ENCODE measurements around the gene CALR. TPM values are rescaled to one million over a fixed set of nuclear protein-coding genes. Genes with fewer than 3 reads are reported as not detected.

CALR gene
- polyA plus RNA-seq, 1 of the 3 experiments (the other 2 are of a cell fraction) = 1,334 TPM

DNA sequence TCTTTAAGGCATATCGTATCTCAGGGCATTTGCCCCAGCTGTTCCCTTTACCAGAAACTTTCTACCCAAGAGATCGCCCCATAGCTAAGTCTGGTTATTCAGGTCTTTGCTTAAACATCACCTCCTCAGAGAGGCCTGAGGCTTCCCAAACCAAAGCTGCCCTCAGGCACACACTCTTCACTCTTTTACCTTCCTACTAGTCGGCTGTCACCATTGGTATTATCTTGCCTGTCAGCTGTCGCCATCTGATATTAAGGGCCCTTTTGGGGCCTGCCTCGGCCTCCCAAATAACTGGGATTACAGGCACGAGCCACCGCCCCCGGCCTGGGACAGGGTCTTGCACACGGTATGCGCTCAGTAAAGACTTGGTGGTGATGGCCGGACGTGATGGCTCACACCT, 17.6 kb downstream of the CALR start:
- H3F3A ChIP-seq (replicated peaks; ENCODE audit: insufficient read depth) = peaks cover 60% of the 10 kb centered on the region
- peaks cover 0 to 23% of the 10 kb centered on the region in 2 experiments for H3K36me3 ChIP-seq (replicated peaks in 1 of 2; ENCODE audit: control insufficient read depth in 1 of 2, insufficient read depth in 2 of 2, low read length in 1 of 2)
- 68% methylated on average over 9 of the region's 12 CpGs for WGBS (ENCODE audit: low lambda C conversion rate)
- peaks cover 54% of the 10 kb centered on the region for H3K79me2 ChIP-seq (ENCODE audit: insufficient read depth)
- H3K4me3 ChIP-seq (ENCODE audit: low read depth in 2 of 2, low read length in 1 of 2) = peak overlapping the region; percentile 70 to 71
- TF ChIP-seq TEAD4 (IDR thresholded peaks at IDR 0.05; ENCODE audit: borderline replicate concordance, insufficient read depth) (no peak), RAD21 (IDR thresholded peaks at IDR 0.05; ENCODE audit: low read length) (no peak), JUND (IDR thresholded peaks at IDR 0.05) (no peak), RFX5 (IDR thresholded peaks at IDR 0.05; ENCODE audit: low read length) (no peak), EP300 (IDR thresholded peaks at IDR 0.05; ENCODE audit: borderline replicate concordance in 1 of 2, low read depth in 1 of 2, low read length in 1 of 2) (no peak), YY1 (IDR thresholded peaks at IDR 0.05; ENCODE audit: low read depth) (no peak), NFIC (IDR thresholded peaks at IDR 0.05; ENCODE audit: borderline replicate concordance) (no peak)
- CTCF ChIA-PET = interaction anchor here (1.0 to 5.6 kb wide), 6 partner anchors 9 to 209 kb away, joined by 3 to 55 read pairs (median 5); partner anchors contain the start of gene DAND5
- H3K9me2 ChIP-seq = no peaks in the 10 kb centered on the region
- H3K4me2 ChIP-seq = peak overlapping the region; percentile 96
- H2AFZ ChIP-seq (ENCODE audit: low read depth) = no peak overlapping the region
- no peaks in the 10 kb centered on the region for H3K27me3 ChIP-seq (ENCODE audit: insufficient read depth)
- peak overlapping the region; percentile 89 for H3K9ac ChIP-seq
- peak overlapping the region; percentile 2 to 97; a peak in 3 of 4 replicates for H3K27ac ChIP-seq (ENCODE audit: low read depth in 2 of 2, low read length in 1 of 2)
- peaks cover 32 to 39% of the 10 kb centered on the region in 2 experiments for H3K4me1 ChIP-seq (ENCODE audit: control insufficient read depth in 1 of 2, insufficient read depth in 2 of 2, low read depth in 1 of 2, low read length in 1 of 2)
- POLR2A ChIA-PET = interaction anchor here (1.6 kb wide), 1 partner anchor 9 kb away, joined by 5 read pairs; no protein-coding TSS in a partner anchor
- H4K20me1 ChIP-seq (ENCODE audit: insufficient read depth) = peaks cover 5% of the 10 kb centered on the region; the same call in 1 of the 2 replicates
- DNase-seq = no peak
- no peaks in the 10 kb centered on the region for H3K9me3 ChIP-seq

DNA sequence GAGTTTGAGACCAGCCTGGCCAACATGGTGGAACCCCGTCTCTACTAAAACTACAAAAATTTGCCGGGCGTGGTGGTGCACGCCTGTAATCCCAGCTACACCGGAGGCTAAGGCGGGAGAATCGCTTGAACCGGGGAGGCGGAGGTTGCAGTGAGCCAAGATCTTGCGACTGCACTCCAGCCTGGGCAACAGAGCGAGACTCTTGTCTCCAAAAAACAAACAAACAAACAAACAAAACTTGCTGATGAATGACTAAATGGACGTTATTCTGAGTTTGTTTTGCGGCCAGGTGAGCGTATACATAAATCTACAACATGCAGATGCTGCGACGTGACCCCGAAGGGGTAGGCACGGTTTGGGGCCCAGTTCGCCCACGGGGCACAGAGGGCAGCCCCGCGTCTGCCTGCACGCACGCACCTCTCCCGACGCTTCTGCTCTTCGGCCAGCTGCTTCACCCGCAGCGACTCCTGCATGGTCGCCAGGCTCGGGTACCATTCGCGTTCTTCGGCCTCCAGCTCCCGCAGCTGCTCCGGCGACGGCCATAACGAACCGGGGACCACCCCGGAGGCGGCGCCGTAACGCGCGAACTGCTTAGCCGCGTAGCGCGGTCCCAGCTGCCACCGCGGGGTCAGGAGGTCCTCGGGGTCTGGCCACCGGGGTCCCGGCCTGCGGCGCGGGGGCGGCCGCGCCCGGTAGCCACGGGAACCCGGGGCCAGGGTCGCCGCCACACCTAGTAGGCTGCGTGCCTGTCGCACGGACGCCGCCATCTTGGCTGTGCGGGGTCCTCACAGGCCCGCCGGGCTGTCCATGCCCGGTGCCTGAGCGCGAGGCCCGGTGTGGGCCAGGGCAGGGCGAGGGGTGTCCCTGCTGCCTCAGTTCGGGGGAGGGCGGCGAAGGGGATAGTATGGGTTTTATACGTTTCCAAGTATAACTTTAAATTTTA, 18.3 kb downstream of the CALR start, which contains the start of gene GADD45GIP1:
Gene GADD45GIP1, minus strand, starts transcription at position 778 of the 943 bp plus-strand sequence. Its CDS starts 11 bp downstream, at position 767.
- ChIA-PET POLR2A (interaction anchor here (1.6 kb wide), 1 partner anchor 9 kb away, joined by 5 read pairs; no protein-coding TSS in a partner anchor), CTCF (interaction anchor here (1.0 to 5.6 kb wide), 6 partner anchors 9 to 208 kb away, joined by 3 to 55 read pairs (median 4); partner anchors contain the start of gene DAND5)
- Histone ChIP-seq H3K4me3 (ENCODE audit: low read depth in 2 of 2, low read length in 1 of 2) (peak within 1 kb of the TSS; percentile 70 to 71), H2AFZ (ENCODE audit: low read depth) (peak within 1 kb of the TSS; percentile 99), H3K9me2 (no peaks in the 10 kb centered on the region), H3K4me1 (ENCODE audit: control insufficient read depth in 1 of 2, insufficient read depth in 2 of 2, low read depth in 1 of 2, low read length in 1 of 2) (peaks cover 30 to 37% of the 10 kb centered on the region in 2 experiments), H3F3A (replicated peaks; ENCODE audit: insufficient read depth) (peaks cover 53% of the 10 kb centered on the region), H3K27ac (ENCODE audit: low read depth in 2 of 2, low read length in 1 of 2) (peak within 1 kb of the TSS; percentile 73 to 97), H4K20me1 (ENCODE audit: insufficient read depth) (peaks cover 5% of the 10 kb centered on the region; the same call in 1 of the 2 replicates), H3K36me3 (replicated peaks in 1 of 2; ENCODE audit: control insufficient read depth in 1 of 2, insufficient read depth in 2 of 2, low read length in 1 of 2) (peaks cover 0 to 18% of the 10 kb centered on the region in 2 experiments), H3K4me2 (peak within 1 kb of the TSS; percentile 96), H3K9me3 (no peaks in the 10 kb centered on the region), H3K79me2 (ENCODE audit: insufficient read depth) (peaks cover 49% of the 10 kb centered on the region), H3K9ac (peak within 1 kb of the TSS; percentile 89), H3K27me3 (ENCODE audit: insufficient read depth) (no peaks in the 10 kb centered on the region)
- DNase-seq = peak; percentile 94
- 12% methylated on average over 19 of the region's 84 CpGs for WGBS (ENCODE audit: low lambda C conversion rate)
- TF ChIP-seq SIN3A (IDR thresholded peaks at IDR 0.05; ENCODE audit: borderline replicate concordance, low read depth, low read length) (0 out of 2 replicates have a peak, but pooled peaks have one; percentile 16), TEAD4 (IDR thresholded peaks at IDR 0.05; ENCODE audit: borderline replicate concordance, insufficient read depth) (no peak), YY1 (IDR thresholded peaks at IDR 0.05; ENCODE audit: low read depth) (peak; percentile 96), MXI1 (IDR thresholded peaks at IDR 0.05; ENCODE audit: low read depth, low read length) (peak; percentile 95), MEF2A (IDR thresholded peaks at IDR 0.05; ENCODE audit: borderline replicate concordance, low read depth) (no peak), EP300 (IDR thresholded peaks at IDR 0.05; ENCODE audit: borderline replicate concordance in 1 of 2, low read depth in 1 of 2, low read length in 1 of 2) (no peak), CHD2 (IDR thresholded peaks at IDR 0.05; ENCODE audit: low read length, partially characterized antibody) (no peak), NFIC (IDR thresholded peaks at IDR 0.05; ENCODE audit: borderline replicate concordance) (no peak), GATA2 (CRISPR knock-in tag; IDR thresholded peaks at IDR 0.05) (no peak), TAF1 (IDR thresholded peaks at IDR 0.05; ENCODE audit: borderline replicate concordance, low read depth, low read length) (peak; percentile 96), POLR2AphosphoS5 (IDR thresholded peaks at IDR 0.05; ENCODE audit: low read depth, low read length) (peak; percentile 91), TCF12 (IDR thresholded peaks at IDR 0.05) (no peak)
- TF ChIP-seq, protein P1, sequence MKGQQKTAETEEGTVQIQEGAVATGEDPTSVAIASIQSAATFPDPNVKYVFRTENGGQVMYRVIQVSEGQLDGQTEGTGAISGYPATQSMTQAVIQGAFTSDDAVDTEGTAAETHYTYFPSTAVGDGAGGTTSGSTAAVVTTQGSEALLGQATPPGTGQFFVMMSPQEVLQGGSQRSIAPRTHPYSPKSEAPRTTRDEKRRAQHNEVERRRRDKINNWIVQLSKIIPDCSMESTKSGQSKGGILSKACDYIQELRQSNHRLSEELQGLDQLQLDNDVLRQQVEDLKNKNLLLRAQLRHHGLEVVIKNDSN (IDR thresholded peaks at IDR 0.05; ENCODE audit: borderline replicate concordance, low read depth) = no peak
- TF ChIP-seq, protein P2, sequence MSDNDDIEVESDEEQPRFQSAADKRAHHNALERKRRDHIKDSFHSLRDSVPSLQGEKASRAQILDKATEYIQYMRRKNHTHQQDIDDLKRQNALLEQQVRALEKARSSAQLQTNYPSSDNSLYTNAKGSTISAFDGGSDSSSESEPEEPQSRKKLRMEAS (IDR thresholded peaks at IDR 0.05; ENCODE audit: low read depth) = peak; percentile 75
- TF ChIP-seq, protein P3, sequence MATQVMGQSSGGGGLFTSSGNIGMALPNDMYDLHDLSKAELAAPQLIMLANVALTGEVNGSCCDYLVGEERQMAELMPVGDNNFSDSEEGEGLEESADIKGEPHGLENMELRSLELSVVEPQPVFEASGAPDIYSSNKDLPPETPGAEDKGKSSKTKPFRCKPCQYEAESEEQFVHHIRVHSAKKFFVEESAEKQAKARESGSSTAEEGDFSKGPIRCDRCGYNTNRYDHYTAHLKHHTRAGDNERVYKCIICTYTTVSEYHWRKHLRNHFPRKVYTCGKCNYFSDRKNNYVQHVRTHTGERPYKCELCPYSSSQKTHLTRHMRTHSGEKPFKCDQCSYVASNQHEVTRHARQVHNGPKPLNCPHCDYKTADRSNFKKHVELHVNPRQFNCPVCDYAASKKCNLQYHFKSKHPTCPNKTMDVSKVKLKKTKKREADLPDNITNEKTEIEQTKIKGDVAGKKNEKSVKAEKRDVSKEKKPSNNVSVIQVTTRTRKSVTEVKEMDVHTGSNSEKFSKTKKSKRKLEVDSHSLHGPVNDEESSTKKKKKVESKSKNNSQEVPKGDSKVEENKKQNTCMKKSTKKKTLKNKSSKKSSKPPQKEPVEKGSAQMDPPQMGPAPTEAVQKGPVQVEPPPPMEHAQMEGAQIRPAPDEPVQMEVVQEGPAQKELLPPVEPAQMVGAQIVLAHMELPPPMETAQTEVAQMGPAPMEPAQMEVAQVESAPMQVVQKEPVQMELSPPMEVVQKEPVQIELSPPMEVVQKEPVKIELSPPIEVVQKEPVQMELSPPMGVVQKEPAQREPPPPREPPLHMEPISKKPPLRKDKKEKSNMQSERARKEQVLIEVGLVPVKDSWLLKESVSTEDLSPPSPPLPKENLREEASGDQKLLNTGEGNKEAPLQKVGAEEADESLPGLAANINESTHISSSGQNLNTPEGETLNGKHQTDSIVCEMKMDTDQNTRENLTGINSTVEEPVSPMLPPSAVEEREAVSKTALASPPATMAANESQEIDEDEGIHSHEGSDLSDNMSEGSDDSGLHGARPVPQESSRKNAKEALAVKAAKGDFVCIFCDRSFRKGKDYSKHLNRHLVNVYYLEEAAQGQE (IDR thresholded peaks at IDR 0.05; ENCODE audit: low read depth, low read length) = peak; percentile 57; the same call in 1 of the 2 replicates

All from SK-N-SH (cell line).